HepG2 (cell line): Measurements from ENCODE around the gene EPB41L1. TPM values are rescaled to one million over a fixed set of nuclear protein-coding genes. Genes with fewer than 3 reads are reported as not detected.

Source experiments
- AGO2 ChIP-seq: fragments of 200-400 bp; formaldehyde crosslinking; optimal IDR thresholded peaks from 2 replicates; pipeline ENCODE3; 2017; ENCODE audit warnings: mild to moderate bottlenecking, low read depth, low read length, moderate library complexity
- FOXA3 ChIP-seq: IDR thresholded peaks from 2 replicates; pipeline ENCODE4 v1.6.1; 2016; ENCODE audit warnings: missing genetic modification reagents, missing compliant biosample characterization
- ISL2 ChIP-seq: sonication (generic); formaldehyde crosslinking; IDR thresholded peaks from 2 replicates; pipeline ENCODE4 v1.5.0; 2020; ENCODE audit warnings: missing genetic modification reagents
- JDP2 ChIP-seq: sonication (generic); formaldehyde crosslinking; IDR thresholded peaks from 2 replicates; pipeline ENCODE4 v1.8.1; 2022; ENCODE audit warnings: missing genetic modification reagents, borderline replicate concordance
- KLF15 ChIP-seq: sonication (generic); formaldehyde crosslinking; IDR thresholded peaks from 2 replicates; pipeline ENCODE4 v1.8.1; 2023; ENCODE audit warnings: borderline replicate concordance, mild to moderate bottlenecking, inconsistent platforms, missing genetic modification reagents, mixed read lengths
- MTA1 ChIP-seq: sonication (generic); formaldehyde crosslinking; IDR thresholded peaks from 2 replicates; pipeline ENCODE4 v1.4.0; 2020; ENCODE audit warnings: missing genetic modification reagents, mild to moderate bottlenecking, borderline replicate concordance
- SNAI1 ChIP-seq: sonication (generic); formaldehyde crosslinking; IDR thresholded peaks from 2 replicates; pipeline ENCODE4 v1.5.0; 2020; ENCODE audit warnings: mild to moderate bottlenecking, missing genetic modification reagents, borderline replicate concordance
- SOX6 ChIP-seq, 2 experiments: fragments of 450-650 bp in 1 of 2; sonication (generic) in 1 of 2; formaldehyde crosslinking in 1 of 2; IDR thresholded peaks; 2 replicates each; pipeline versions ENCODE4 v1.4.0 to v1.6.1; 2017 to 2020; ENCODE audit warnings: antibody characterized with exemption in 1 of 2, mild to moderate bottlenecking in 1 of 2, missing genetic modification reagents in 1 of 2
- SPEN ChIP-seq: sonication (generic); formaldehyde crosslinking; IDR thresholded peaks from 2 replicates; pipeline ENCODE4 v1.5.1; 2020; ENCODE audit warnings: low read depth, mild to moderate bottlenecking, missing genetic modification reagents
- SRSF1 ChIP-seq: fragments of 200-400 bp; formaldehyde crosslinking; optimal IDR thresholded peaks from 2 replicates; pipeline ENCODE3; 2017; ENCODE audit warnings: mild to moderate bottlenecking, low read depth, low read length, moderate library complexity
- ZBTB20 ChIP-seq: sonication (generic); formaldehyde crosslinking; IDR thresholded peaks from 2 replicates; pipeline ENCODE4 v1.8.1; 2023; ENCODE audit warnings: missing genetic modification reagents, low read depth, mild to moderate bottlenecking, borderline replicate concordance
- ZNF101 ChIP-seq: sonication (generic); formaldehyde crosslinking; IDR thresholded peaks from 2 replicates; pipeline ENCODE4 v1.4.0; 2020; ENCODE audit warnings: mild to moderate bottlenecking, low read depth, missing genetic modification reagents, borderline replicate concordance
- ZNF230 ChIP-seq: sonication (generic); formaldehyde crosslinking; IDR thresholded peaks from 2 replicates; pipeline ENCODE4 v1.4.0; 2020; ENCODE audit warnings: mild to moderate bottlenecking, missing genetic modification reagents
- ZNF260 ChIP-seq: sonication (generic); formaldehyde crosslinking; IDR thresholded peaks from 2 replicates; pipeline ENCODE4 v1.4.0; 2020; ENCODE audit warnings: missing genetic modification reagents, low read depth, mild to moderate bottlenecking, borderline replicate concordance
- ZNF484 ChIP-seq: sonication (generic); formaldehyde crosslinking; IDR thresholded peaks from 2 replicates; pipeline ENCODE4 v1.5.1; 2020; ENCODE audit warnings: mild to moderate bottlenecking, low read depth, missing genetic modification reagents, borderline replicate concordance
- ZSCAN31 ChIP-seq: sonication (generic); formaldehyde crosslinking; IDR thresholded peaks from 2 replicates; pipeline ENCODE4 v1.5.0; 2020; ENCODE audit warnings: low read depth, mild to moderate bottlenecking, missing genetic modification reagents
- polyA plus RNA-seq, 8 experiments: library from polyadenylated mRNA; depleted of rRNA in 3 of 8; stranded (reverse) in 7 of 8; unstranded in 1 of 8; fragments of >200 nt; fragmentation: Illumina TruSeq in 4 of 8; extraction: Trizol in 4 of 8; gene quantifications; 2 replicates each; pipeline versions ENCODE4 v1.2.1 to v1.2.3, GENCODE V29; 2011 to 2016; ENCODE audit warnings: low read depth in 4 of 8, missing spikeins in 1 of 8, mixed read lengths in 1 of 8; ENCODE audit not compliant: insufficient read depth in 1 of 8
- total RNA-seq, 5 experiments: library from RNA; depleted of rRNA; stranded (reverse); fragments of >200 nt; fragmentation: Illumina TruSeq; extraction: Trizol; gene quantifications; 2 replicates each; pipeline ENCODE4 v1.2.3, GENCODE V29; 2016; ENCODE audit warnings: low read depth in 1 of 5
- TF ChIP-seq, protein P1 (sequence below): sonication (generic); formaldehyde crosslinking; IDR thresholded peaks from 2 replicates; pipeline ENCODE4 v1.5.0; 2020; ENCODE audit warnings: mild to moderate bottlenecking, missing genetic modification reagents, borderline replicate concordance
- TF ChIP-seq, protein P2 (sequence below), 2 experiments: sonication (generic) in 1 of 2; formaldehyde crosslinking in 1 of 2; IDR thresholded peaks; 2 replicates each; pipeline versions ENCODE4 v1.4.0 to v1.6.1; 2016 to 2020; ENCODE audit warnings: borderline replicate concordance in 1 of 2, low read depth in 1 of 2, mild to moderate bottlenecking in 1 of 2, missing genetic modification reagents in 1 of 2

Gene EPB41L1
- total and polyA plus RNA-seq, 2 of the 13 experiments (the other 11 are each of a cell fraction or from before 2014, with no cell fraction given) = 16.7 to 39.0 TPM

DNA sequence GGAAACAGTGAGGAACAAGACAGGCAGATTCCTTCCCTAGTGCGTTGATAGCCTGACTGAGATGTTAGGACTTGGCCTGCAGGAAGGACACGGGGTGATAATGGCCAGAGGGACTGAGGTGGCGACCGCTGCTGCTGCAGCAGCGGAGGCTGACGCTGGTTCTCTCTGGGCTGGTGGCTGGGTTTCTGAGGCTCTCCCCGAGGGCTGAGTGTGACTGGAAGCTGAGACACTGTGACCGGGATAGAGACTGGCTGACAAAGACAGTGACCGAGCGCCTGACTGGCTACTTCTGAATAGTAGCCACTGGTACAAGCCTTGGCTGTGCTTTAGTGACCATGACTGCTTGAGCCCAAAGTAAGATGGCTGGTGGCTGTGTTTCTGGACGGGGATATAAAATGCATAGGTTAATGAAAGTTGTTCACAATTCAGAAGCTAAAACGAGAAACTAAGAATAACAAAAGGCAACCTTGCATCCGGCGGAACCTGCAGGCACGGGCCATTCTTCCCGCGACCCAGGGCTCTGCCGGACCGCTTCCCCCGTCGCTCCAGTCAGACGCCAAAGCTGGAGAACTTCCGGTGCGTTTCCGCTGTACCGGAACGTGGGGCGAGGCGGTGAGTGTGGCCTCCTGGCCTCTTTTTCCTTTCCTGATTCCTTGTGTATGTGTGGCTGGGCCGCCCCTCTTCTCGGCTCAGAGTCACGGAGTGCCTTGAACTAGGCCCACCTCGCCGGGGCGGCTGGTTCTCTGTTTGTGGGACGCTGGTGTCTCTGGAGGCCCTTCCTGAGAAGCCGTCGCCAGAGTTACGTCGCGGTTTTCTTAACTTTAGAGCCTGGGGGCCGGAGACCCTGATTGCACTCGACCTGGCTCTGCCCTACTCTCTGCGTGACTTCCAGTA is 81.6 kb downstream of the EPB41L1 start, which contains the start of gene AAR2 (continued):
- TF ChIP-seq SNAI1 (CRISPR knock-in tag) (peak; percentile 96), SOX6 (IDR thresholded peaks at IDR 0.05) (no peak), SOX6 (CRISPR knock-in tag; IDR thresholded peaks at IDR 0.05) (peak; percentile 88), ZSCAN31 (peak; percentile 85; the same call in 1 of the 2 replicates), SRSF1 (peak; percentile 77), ZNF484 (CRISPR knock-in tag) (0 out of 2 replicates have a peak, but pooled peaks have one; percentile 54), SPEN (peak; percentile 100), ISL2 (CRISPR knock-in tag) (peak; percentile 89), FOXA3 (CRISPR knock-in tag) (peak; percentile 82), ZNF101 (CRISPR knock-in tag) (peak; percentile 95; the same call in 1 of the 2 replicates), MTA1 (CRISPR knock-in tag) (peak; percentile 96; the same call in 1 of the 2 replicates), AGO2 (peak; percentile 47), ZBTB20 (CRISPR knock-in tag) (peak; percentile 79; the same call in 1 of the 2 replicates), ZNF230 (CRISPR knock-in tag) (peak; percentile 89), KLF15 (peak; percentile 88; the same call in 1 of the 2 replicates), JDP2 (CRISPR knock-in tag) (peak; percentile 71; the same call in 1 of the 2 replicates), ZNF260 (no peak)
- TF ChIP-seq, protein P1, sequence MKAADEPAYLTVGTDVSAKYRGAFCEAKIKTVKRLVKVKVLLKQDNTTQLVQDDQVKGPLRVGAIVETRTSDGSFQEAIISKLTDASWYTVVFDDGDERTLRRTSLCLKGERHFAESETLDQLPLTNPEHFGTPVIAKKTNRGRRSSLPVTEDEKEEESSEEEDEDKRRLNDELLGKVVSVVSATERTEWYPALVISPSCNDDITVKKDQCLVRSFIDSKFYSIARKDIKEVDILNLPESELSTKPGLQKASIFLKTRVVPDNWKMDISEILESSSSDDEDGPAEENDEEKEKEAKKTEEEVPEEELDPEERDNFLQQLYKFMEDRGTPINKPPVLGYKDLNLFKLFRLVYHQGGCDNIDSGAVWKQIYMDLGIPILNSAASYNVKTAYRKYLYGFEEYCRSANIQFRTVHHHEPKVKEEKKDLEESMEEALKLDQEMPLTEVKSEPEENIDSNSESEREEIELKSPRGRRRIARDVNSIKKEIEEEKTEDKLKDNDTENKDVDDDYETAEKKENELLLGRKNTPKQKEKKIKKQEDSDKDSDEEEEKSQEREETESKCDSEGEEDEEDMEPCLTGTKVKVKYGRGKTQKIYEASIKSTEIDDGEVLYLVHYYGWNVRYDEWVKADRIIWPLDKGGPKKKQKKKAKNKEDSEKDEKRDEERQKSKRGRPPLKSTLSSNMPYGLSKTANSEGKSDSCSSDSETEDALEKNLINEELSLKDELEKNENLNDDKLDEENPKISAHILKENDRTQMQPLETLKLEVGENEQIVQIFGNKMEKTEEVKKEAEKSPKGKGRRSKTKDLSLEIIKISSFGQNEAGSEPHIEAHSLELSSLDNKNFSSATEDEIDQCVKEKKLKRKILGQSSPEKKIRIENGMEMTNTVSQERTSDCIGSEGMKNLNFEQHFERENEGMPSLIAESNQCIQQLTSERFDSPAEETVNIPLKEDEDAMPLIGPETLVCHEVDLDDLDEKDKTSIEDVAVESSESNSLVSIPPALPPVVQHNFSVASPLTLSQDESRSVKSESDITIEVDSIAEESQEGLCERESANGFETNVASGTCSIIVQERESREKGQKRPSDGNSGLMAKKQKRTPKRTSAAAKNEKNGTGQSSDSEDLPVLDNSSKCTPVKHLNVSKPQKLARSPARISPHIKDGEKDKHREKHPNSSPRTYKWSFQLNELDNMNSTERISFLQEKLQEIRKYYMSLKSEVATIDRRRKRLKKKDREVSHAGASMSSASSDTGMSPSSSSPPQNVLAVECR (CRISPR knock-in tag) = peak; percentile 99
- TF ChIP-seq, protein P2, sequence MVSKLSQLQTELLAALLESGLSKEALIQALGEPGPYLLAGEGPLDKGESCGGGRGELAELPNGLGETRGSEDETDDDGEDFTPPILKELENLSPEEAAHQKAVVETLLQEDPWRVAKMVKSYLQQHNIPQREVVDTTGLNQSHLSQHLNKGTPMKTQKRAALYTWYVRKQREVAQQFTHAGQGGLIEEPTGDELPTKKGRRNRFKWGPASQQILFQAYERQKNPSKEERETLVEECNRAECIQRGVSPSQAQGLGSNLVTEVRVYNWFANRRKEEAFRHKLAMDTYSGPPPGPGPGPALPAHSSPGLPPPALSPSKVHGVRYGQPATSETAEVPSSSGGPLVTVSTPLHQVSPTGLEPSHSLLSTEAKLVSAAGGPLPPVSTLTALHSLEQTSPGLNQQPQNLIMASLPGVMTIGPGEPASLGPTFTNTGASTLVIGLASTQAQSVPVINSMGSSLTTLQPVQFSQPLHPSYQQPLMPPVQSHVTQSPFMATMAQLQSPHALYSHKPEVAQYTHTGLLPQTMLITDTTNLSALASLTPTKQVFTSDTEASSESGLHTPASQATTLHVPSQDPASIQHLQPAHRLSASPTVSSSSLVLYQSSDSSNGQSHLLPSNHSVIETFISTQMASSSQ (IDR thresholded peaks at IDR 0.05; ENCODE audit: low read depth) = peak; percentile 63
- TF ChIP-seq, protein P2 (CRISPR knock-in tag; IDR thresholded peaks at IDR 0.05; ENCODE audit: borderline replicate concordance) = peak; percentile 79
